Superior temporal gyrus (tissue), 1 donor: ENCODE results near the gene DNM3.

Source experiments
- DNase-seq: peaks from one replicate; pipeline ENCODE4 v3.0.0-alpha.2; 2016; ENCODE audit errors: extremely low spot score

The DNM3 gene

GRCh38 chr1:171972846-171973245 is 131.5 kb downstream of the DNM3 start:
- DNase-seq, result no peak

DNA sequence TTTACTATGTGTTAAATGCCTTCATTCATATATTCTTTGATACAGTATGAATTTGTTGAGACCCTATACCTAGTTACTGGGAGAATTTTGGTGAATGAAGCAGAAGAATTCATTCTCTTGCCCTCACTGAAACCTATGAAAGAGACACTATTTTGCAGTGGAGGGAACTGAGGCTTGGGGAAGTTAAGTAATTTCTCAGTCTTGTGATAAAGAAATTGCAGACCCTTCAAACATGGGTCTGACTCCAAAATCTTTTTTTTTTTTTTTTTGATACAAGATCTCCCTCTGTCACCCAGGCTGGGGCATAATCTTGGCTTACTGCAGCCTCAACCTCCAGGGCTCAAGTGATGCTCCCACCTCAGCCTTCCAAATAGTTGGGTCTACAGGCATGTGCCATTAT is 132.1 kb downstream of the DNM3 start:
- DNase-seq, result no peak

- no peak for DNase-seq
These were observed 140.0 kb downstream of the DNM3 start for GRCh38 chr1:171981303-171981702.

DNA sequence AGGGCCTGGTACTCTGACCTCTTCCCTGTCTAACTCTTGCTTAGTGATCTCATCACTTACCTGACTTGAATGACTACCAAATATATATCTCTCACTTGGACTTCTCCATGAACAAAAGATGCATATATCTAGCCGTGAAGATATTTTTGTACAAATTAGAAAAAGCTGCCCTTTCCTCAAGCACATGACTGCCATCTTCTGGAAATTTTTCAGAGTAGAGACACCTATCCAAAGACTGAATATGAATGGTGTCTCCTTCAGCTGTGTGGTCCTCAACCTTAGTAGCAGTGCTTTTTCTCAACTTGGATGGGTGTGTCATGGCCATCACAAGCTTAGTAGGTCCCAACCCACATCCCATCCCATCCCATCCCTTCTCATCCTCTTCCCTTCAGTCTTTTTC is 142.3 kb downstream of the DNM3 start:
- peak; percentile 77 for DNase-seq

DNA sequence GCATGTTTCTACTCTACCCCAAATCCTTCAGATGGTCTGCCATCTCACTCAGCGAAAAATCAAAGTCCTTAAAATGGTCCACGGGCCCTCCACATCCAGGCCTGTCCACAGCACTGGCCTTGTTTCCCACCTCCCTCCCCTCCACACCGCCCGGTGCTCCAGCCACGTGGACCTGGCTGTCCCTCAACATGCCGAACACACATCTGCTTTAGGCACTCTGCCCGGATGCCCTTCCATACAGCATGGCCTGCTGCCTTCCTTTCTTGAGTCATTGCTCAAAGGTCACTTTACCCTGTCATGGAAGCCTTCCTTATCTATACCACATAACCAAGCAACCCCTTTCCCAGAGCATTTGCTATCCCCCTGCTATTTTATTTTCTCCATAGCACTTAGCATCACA is 143.0 kb downstream of the DNM3 start:
- DNase-seq, result no peak

DNA sequence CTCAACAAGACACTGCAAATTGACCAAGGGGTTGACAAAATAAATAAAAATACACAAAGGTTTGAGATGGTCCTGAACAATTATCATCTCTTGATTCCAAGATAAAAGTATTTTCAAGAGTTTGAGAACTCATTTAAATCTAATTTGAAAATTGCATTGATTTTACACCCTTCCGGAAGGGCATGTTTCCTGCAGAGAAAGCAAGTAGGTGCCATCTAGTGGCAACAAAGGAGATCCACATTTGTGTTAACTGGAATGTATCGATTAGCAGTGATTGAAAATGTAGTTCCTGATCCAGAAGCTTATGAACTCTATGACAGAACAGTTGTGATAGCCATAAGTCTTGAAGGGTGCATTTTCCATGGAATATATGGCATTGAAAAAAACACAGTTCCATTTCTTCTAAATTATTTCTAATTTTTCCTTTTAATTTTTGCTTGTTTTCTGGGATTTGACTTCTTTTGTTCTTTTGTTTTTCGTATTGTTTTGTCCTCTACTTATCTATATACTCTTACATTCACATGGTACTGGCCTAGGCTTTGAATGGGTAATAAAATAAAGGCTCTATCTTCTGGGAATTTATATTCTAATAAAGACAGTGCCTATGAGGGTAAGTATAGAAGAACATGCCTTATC is 143.7 kb downstream of the DNM3 start:
- DNase-seq, result peak; percentile 85

GRCh38 chr1:171985639-171986038 is 144.3 kb downstream of the DNM3 start:
- peak; percentile 74 for DNase-seq

DNA sequence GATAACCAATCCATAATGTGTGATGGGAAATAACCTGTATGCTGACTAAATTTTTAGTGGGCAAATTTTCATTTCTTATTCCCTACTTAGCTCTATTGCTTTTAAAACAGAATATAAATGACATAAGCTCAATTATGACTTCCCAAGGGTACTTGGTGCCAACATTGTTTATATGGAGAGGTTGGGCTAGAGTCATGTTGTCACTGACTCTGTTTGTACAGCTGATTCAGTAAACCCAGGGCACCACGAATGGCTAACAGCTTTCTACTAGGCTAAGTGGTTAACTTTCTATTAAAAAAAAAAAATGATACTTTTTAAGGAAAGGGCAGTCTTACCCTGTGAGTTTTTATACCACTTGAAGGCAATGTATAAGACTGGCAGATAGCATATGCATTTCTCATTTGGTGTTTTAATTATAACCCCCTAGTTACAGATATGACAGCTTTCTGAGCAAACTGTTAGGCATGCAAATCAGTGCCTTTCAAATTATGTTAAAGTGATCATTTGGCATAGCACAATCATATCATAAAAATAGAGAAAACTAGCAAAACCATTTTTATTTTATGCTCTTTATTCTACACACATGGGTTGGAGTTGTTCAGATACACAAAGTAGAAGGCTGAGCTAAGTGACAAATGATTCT is 147.1 kb downstream of the DNM3 start:
- no peak for DNase-seq

GRCh38 chr1:171990371-171990770 is 149.1 kb downstream of the DNM3 start:
- no peak for DNase-seq

DNA sequence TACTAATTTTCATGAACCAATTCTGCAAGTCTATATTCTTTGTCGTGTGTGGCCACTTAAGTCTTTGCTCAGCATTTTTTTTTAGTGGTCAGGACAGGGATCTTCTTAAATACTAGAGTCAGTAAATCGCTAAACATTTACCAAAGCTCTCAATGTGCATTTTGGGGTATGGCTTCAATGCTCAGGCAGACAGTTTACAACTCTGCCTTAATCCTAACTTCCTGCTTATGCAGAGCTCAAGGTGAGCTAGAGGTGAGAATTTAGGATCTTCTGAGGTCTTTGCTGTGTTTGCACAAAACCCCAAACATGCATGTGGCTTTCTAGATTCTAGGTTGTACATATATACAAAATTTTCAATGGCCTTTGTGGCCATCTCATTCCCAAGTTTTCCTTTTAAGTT is 153.0 kb downstream of the DNM3 start:
- no peak for DNase-seq

DNA sequence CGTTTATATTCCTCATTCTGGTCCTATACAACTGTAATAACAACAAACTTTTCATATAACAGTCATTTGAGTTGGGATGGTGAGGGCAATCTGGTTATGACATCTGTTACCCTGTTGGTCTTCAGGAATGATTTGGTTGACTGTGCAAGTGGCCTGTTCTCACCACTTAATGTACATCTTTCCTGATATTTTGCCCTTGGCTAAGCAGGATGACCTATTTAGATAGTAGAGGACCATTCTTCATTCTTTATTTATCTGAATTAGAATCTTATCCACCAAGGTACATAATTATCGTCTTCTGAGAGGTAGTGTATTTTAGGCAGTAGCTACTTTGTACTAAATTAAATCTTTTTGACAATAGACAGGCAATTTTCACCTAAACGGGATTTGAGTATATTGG is 154.3 kb downstream of the DNM3 start:
- no peak for DNase-seq

DNA sequence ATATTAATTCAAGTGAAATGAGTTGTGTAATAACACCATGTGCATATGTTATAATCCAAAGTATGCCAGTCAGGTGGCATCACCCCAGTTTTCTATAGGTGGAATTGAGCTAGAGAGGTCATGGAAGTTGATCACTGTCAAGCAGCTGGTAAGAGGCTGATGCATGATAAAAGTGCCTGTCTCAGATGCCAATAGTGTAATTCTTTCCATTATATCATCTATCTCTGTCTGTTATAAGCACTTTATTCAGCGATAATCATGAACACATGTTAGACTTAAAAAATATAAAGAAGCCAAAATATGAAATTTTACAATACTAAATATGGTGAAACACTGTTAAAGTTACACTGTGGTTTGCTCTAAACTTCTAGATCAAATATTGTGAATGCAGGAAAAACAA is 156.6 kb downstream of the DNM3 start:
- DNase-seq, result no peak

DNA sequence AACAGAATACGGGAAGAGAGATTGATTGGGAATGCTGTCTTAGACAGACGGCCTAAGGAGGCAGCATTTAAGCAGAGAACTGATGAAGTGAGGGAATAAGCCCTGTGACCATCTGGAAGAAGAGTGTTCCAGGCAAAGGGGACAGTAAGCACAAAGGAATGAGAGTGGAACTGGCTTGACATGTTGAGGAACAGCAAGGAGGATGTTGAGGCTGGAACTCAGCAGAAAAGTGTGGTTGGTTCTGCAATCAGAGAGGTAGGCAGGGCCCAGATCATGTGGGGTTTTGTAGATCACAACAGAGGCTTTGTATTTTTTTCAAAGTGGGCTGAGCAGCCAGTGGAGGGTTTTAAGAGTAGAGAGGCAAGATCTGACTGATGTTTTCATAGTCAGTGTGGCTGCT is 157.4 kb downstream of the DNM3 start:
- no peak for DNase-seq

DNA sequence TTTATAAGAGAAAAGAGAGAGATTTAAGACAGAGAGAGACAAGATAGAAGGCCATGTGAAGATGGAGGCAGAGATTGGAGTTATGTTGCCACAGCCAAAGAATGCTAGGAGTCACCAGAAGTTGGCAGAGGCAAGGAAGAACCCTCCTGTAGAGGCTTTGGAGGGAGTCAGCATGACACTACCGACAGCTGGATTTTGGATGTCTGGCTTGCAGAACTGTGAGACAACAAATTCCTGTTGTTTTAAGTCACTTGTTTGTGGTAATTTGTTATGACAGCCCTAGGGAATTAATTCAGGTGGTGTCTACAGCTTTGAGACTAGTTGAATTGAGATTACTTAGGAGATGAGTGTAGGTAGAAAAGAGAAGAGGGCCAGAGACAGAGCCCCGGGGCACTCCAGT is 158.5 kb downstream of the DNM3 start:
- no peak for DNase-seq

DNA sequence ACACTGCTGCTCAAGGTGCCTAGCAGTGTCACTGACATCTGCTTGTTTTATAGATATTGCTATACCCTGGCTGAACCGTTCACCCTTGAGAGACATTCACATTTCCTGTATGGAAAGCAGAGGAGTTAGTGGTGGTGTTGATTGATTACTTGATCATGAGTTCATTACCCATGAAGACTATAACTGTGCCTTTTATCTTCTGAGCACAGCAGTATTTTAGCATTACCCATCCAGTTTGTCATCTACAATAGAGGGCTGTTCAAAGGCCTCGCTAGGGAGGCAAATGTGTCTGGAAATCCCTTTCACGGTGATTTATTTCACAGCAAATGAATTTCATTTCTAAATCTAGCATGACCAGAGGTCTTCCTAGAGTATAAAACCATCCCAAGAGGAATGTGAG is 160.0 kb downstream of the DNM3 start:
- no peak for DNase-seq

DNA sequence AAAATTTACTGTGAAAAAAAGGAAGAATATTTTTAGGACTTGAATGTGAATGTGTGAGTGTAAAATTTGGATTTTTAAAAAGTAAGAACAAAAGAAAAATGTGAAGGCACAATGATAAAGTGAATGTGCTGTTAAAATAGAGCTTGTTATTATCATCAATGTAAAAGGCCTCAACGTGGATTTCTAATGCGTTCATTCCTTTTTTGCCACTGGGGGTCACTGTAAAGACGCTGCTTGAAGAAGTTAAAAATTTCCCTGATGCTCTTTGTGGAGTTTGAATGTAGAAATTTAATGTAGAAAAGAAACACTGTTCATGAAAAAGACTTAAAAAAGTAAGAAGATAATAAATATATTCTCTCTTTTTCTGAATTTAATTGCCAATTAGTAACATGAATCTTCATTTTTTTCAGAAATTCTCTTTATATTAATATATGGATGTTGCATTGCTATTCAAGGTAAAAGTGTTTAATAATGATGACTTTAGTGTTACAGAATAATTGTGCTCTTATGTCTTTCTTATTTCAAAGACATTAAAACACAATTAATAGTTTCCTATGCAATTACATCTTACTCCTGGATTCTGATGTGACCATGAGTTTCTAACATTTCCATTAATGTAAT is 161.5 kb downstream of the DNM3 start:
- peak; percentile 87 for DNase-seq

- DNase-seq, result no peak
These were observed 162.7 kb downstream of the DNM3 start for GRCh38 chr1:172003766-172004530.

- no peak for DNase-seq
These were observed 163.4 kb downstream of the DNM3 start for GRCh38 chr1:172004671-172005070.

DNA sequence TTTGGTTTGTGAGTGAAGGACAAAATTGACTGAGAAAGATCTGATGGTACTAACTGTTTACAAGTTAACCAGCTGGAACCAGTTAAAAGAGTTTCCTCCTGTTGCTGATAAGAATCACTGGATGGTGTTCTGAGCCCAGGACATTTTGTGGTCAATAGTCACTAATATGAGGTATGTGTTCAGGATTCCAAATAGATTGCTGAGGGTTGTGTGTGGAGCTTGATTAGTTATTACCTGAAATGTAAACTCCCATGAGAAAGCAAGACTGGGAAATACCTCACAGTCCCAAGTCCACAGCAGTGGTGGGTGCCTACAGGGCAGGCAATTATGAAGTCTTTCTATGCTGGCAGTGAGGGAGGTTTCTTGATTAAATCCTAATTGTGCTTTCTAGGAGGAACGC is 164.6 kb downstream of the DNM3 start:
- no peak for DNase-seq

GRCh38 chr1:172006660-172007059 is 165.4 kb downstream of the DNM3 start:
- DNase-seq, result no peak

DNA sequence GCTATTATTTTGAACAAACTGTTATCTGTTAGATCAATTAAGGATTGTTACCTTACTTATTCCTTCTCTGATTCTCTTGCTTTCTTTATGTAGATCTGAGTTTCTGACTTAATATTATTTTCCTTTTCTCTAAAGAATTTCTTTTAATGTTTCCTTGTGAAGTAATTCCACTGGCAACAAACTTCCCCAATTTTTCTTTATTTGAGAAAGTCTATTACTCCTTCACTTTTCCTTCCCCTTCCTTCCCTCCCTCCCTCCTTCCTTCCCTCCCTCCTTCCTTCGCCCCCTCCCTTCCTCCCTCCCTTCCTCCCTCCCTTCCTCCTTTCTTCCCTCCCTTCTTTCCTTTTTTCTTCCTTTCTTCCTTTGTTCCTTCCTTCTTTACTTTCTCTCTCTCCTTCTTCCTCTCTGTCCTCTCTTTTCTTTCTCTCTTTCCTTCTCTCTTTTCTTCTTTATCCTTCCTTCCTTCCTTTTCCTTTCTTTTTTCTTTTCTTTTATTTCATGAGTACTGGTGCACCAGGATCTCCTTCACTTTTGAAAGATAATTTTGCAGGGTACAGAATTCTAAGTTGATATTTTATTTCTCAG is 177.5 kb downstream of the DNM3 start:
- no peak for DNase-seq

- DNase-seq, result no peak
These were observed 178.7 kb downstream of the DNM3 start for GRCh38 chr1:172019976-172020375.
